Ovary (tissue), 9 donors: ENCODE results near the gene PTPRN2. TPM values are rescaled to one million over a fixed set of nuclear protein-coding genes. Genes with fewer than 3 reads are reported as not detected.

Source experiments
- DNase-seq, 5 donors: peaks; one replicate each; pipeline ENCODE4 v3.0.0-alpha.2; 2019 to 2020
- H3K27ac ChIP-seq, 2 donors: fragments of 200-600 bp; one replicate each; pipeline versions ENCODE4 v1.5.1 to v1.8.0; 2019 to 2022
- H3K27me3 ChIP-seq: fragments of 200-600 bp; one replicate; pipeline ENCODE4 v1.8.0; 2022
- H3K36me3 ChIP-seq: fragments of 200-600 bp; sonication (generic); one replicate; pipeline ENCODE4 v1.5.1; 2019
- H3K4me1 ChIP-seq: one replicate; pipeline ENCODE4 v1.8.1; 2013; ENCODE audit warnings: mild to moderate bottlenecking, moderate library complexity; ENCODE audit not compliant: insufficient read depth
- H3K4me3 ChIP-seq: fragments of 200-600 bp; sonication (generic); one replicate; pipeline ENCODE4 v1.5.1; 2017
- H3K9me3 ChIP-seq, 2 donors: fragments of 200-600 bp in 1 of 2; sonication (generic) in 1 of 2; one replicate each; pipeline versions ENCODE4 v1.5.1 to v1.8.1; 2013 to 2019; ENCODE audit warnings: mild to moderate bottlenecking in 1 of 2, moderate library complexity in 1 of 2
- EP300 ChIP-seq: sonication (generic); formaldehyde crosslinking; IDR thresholded peaks from one replicate; pipeline ENCODE4 v1.6.1; 2017; ENCODE audit warnings: antibody characterized with exemption
- POLR2A ChIP-seq: fragments of 450-650 bp; IDR thresholded peaks from one replicate; pipeline ENCODE4 v1.6.1; 2017; ENCODE audit warnings: antibody characterized with exemption, mild to moderate bottlenecking, moderate library complexity
- WGBS, 3 donors: extraction: QIAGEN DNeasy Blood & Tissue Kit in 1 of 3; methylation state at CpG; one replicate each; pipeline versions ENCODE4 v1.1.5 to v1.1.7; 2013 to 2017; 5-methylcytosine and 5-hydroxymethylcytosine counted together
- intact Hi-C, 4 donors: fragments of 100-400 bp; cut with DNase I; formaldehyde crosslinking; loops; one replicate each; pipeline versions ENCODE4 v1.11.0 to v1.15.1; 2022 to 2023
- polyA plus RNA-seq, 2 donors: library from polyadenylated mRNA; stranded (reverse); fragments of 200-250 nt in 1 of 2; fragments of 350-450 nt in 1 of 2; fragmentation: Illumina TruSeq in 1 of 2; extraction: RNeasy Lipid Tissue Mini Kit (QIAGEN cat#74804) in 1 of 2; gene quantifications; one replicate each; pipeline ENCODE4 v1.2.3, GENCODE V29; 2013 to 2014
- total RNA-seq, 7 donors: library from RNA; depleted of rRNA in 2 of 7; stranded (reverse); fragments of >200 nt in 2 of 7; fragmentation: NEBNext Ultra II Directional in 3 of 7; extraction: Animal tissue kit (Norgen Biotek cat#: 25700) in 3 of 7; gene quantifications; one replicate each; pipeline versions ENCODE4 v1.1.0 to v1.2.4, GENCODE V29; 2016 to 2023
- TF ChIP-seq, protein P1 (sequence below), 3 donors: fragments of 450-650 bp in 2 of 3; fragments of 200-600 bp in 1 of 3; IDR thresholded peaks; one replicate each; pipeline versions ENCODE4 v1.5.1 to v1.8.0; 2016 to 2022; ENCODE audit warnings: antibody characterized with exemption in 3 of 3, mild to moderate bottlenecking in 1 of 3
- donor health status: DM: no; HTN: no; CAD: no; lungs with moderate emphysema.
- donor health status: DM: no; HTN: no; CAD: no.
- donor health status: Bipolar disorder and iron deficiency.
- donor health status: DM: yes; HTN: yes; CAD: no.
- donor health status: DM: no; HTN: no; CAD: no.
- donor health status: DM: yes; HTN: yes; CAD: no.

The PTPRN2 gene
- total and polyA plus RNA-seq, 9 donors = 3.5 to 11.1 (median 5.9) TPM

DNA sequence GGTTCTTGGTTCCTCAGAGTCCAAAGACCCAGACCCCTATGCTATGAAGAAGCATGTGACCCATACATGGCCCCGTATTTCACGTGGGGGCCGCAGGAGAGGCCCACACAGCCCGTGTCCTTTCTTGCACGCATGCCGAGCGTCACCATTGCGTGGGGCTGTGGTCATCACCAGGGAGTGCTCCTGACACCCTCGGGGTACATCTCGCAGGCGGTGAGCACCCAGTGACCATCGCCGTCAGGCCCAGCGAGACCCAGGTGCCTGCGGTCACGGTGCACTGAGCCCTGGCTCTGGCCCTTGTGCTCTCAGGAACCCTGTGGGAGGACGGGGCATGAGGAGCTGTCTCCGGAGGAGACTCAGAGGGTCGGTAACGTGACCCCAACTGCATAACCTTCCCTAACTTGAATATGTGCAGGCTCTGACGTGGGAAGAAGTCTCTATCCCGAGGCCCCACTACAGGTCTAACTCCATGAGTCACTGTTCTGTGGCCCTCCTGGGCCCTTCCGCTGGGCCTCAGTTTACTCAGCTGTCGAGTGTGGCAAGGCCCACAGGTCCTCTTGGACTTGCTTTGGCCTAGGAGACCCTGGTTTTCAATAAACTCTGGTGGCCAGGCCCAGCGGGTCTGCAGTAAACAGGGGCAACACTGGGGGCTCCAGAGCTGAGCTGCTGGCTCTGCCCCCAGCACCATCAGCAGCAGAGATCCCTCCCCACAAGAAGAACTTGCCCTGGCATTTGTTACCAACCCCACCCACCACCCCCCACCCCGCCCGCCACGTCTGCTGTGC lies 503.9 kb downstream of the PTPRN2 start:
- 88 to 90% (median 89%) methylated on average over 28 of the region's 28 CpGs for WGBS, 3 donors
- no peak overlapping the region for H3K27ac ChIP-seq
- DNase-seq = no peak
- intact Hi-C loops = no loop called here
- no peaks in the 10 kb centered on the region for H3K9me3 ChIP-seq
- no peak overlapping the region for H3K4me3 ChIP-seq
- TF ChIP-seq POLR2A (no peak), EP300 (no peak)
- TF ChIP-seq, protein P1, sequence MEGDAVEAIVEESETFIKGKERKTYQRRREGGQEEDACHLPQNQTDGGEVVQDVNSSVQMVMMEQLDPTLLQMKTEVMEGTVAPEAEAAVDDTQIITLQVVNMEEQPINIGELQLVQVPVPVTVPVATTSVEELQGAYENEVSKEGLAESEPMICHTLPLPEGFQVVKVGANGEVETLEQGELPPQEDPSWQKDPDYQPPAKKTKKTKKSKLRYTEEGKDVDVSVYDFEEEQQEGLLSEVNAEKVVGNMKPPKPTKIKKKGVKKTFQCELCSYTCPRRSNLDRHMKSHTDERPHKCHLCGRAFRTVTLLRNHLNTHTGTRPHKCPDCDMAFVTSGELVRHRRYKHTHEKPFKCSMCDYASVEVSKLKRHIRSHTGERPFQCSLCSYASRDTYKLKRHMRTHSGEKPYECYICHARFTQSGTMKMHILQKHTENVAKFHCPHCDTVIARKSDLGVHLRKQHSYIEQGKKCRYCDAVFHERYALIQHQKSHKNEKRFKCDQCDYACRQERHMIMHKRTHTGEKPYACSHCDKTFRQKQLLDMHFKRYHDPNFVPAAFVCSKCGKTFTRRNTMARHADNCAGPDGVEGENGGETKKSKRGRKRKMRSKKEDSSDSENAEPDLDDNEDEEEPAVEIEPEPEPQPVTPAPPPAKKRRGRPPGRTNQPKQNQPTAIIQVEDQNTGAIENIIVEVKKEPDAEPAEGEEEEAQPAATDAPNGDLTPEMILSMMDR (IDR thresholded peaks at IDR 0.05) = no peak
- no peaks in the 10 kb centered on the region for H3K36me3 ChIP-seq
- H3K27me3 ChIP-seq = no peaks in the 10 kb centered on the region
- H3K4me1 ChIP-seq = peaks cover 1% of the 10 kb centered on the region

DNA sequence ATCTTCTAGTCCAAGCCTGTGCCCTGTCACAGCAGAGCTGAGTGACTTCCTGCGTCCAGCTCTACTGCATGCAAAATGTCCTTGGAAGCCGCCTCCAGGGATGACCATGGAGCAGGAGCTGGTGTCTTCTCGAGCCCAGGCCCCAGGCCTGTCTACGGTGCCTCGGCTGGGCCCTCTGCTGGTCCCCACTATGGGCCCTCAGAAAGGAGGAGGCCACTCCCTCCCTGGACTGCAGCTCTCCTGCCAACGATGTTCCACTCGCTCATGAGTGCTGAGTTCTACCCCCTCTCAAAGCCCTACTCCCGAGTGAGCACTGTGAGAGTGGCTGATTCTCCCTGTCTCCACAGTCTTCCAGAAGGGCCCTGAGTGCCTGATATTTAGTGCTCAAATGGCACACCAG lies 504.9 kb downstream of the PTPRN2 start:
- 85 to 92% (median 89%) methylated on average over 8 of the region's 8 CpGs for WGBS, 3 donors
- no peaks in the 10 kb centered on the region for H3K9me3 ChIP-seq
- no peak for DNase-seq
- intact Hi-C loops = no loop called here
- TF ChIP-seq POLR2A (no peak), EP300 (no peak)
- TF ChIP-seq, protein P1 (IDR thresholded peaks at IDR 0.05) = no peak
- peaks cover 1% of the 10 kb centered on the region for H3K4me1 ChIP-seq
- no peaks in the 10 kb centered on the region for H3K27me3 ChIP-seq
- H3K36me3 ChIP-seq = no peaks in the 10 kb centered on the region
- H3K27ac ChIP-seq = no peak overlapping the region
- no peak overlapping the region for H3K4me3 ChIP-seq

DNA sequence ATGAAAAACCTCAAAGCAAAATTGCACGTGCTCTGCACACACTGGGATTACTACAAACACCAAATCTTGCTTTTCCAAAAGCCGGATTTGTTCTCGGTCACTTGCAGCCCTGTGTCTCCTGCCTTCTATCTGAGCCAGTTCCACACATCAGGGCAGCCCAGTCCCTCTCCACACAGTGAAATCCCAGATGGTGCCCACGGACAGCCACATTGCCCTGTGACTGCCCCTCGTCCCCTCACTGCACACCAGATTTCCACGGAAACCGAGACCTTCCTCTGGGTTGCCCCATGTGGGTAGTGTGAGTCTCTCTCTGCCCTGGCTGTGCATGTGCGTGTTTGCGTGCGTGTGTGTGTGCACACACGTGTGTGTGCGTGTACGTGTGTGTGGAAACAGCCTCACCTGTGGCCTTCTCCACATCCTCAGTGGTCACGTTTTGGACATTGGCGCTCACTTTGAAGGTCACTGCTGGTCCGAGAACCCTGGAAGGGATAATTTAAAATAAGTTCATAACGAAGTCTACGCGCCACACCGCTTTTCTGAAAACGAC lies 506.7 kb downstream of the PTPRN2 start:
- no peak overlapping the region for H3K4me3 ChIP-seq

DNA sequence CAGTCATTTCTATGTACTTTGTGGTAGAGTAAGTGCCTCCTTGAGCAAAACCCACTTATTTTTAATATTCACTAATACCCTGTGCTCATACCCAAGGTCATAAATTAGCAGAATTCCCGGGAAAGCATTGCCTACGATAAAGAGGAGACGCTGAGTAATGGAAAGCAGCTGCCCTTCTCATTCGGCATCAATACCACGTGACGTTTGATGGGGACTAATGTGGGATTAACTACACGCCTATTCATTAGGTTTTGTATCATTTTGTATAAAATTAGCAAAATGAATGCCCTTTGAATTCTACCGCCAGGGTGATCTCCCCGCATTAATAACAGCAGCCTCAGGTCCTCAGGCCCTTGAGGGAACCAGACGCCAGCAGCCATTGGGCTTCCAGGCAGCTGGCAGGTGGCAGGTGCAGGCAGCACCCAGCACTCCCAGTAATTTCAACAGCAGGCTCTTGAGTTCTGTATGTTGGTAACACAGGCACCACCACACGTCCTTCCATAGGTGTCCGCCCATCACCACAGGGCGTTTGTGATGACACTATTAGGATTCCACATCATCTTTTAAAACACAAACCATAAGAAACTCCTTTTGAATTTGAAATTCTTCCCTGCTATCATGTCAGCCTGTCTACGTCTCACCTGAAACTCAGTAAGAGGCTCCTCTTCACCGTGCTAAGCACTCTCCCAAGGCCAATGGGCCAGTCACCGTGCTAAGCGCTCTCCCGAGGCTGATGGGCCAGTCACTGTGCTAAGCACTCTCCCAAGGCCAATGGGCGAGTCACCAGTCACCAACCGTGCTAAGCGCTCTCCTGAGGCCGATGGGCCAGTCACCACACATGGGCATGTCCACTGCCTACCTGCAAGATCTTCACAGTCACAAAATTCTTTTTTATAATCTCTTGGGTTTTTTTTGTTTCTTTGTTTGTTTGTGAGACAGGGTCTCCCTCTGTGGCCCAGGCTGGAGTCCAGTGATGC lies 509.4 kb downstream of the PTPRN2 start:
- peaks cover 1% of the 10 kb centered on the region for H3K4me1 ChIP-seq
- no peaks in the 10 kb centered on the region for H3K9me3 ChIP-seq
- H3K27ac ChIP-seq = no peak overlapping the region
- no peaks in the 10 kb centered on the region for H3K27me3 ChIP-seq
- WGBS, 3 donors = 66 to 75% (median 73%) methylated on average over 22 of the region's 22 CpGs
- TF ChIP-seq, protein P1 (IDR thresholded peaks at IDR 0.05) = no peak
- TF ChIP-seq EP300 (no peak), POLR2A (no peak)
- DNase-seq = no peak
- intact Hi-C loops = no loop called here
- no peak overlapping the region for H3K4me3 ChIP-seq
- H3K36me3 ChIP-seq = no peaks in the 10 kb centered on the region

More for the DNA sequence above, 506.7 kb downstream of the PTPRN2 start:
- peaks cover 1% of the 10 kb centered on the region for H3K4me1 ChIP-seq
- 71 to 89% (median 87%) methylated on average over 21 of the region's 21 CpGs for WGBS, 3 donors
- no peak for TF ChIP-seq EP300
- TF ChIP-seq, protein P1 (IDR thresholded peaks at IDR 0.05) = no peak
- TF ChIP-seq POLR2A = no peak
- no peaks in the 10 kb centered on the region for H3K27me3 ChIP-seq
- no peaks in the 10 kb centered on the region for H3K36me3 ChIP-seq
- H3K9me3 ChIP-seq = no peaks in the 10 kb centered on the region
- intact Hi-C loops = no loop called here
- H3K27ac ChIP-seq = no peak overlapping the region
- DNase-seq = no peak
